GM21737 (cell line): Measurements from ENCODE around the gene CD151.

ENCODE experiments used
- ATAC-seq: cut with Tn5 transposase; IDR thresholded peaks from one replicate; pipeline ENCODE4 v1.9.1; 2021; ENCODE audit warnings: mild to moderate bottlenecking, moderate library complexity; ENCODE audit not compliant: unreplicated experiment

Gene CD151

GRCh38 chr11:813072-813455, 19.7 kb upstream of the CD151 start:
- ATAC-seq: no peak

GRCh38 chr11:813456-814096, 19.2 kb upstream of the CD151 start:
- no peak for ATAC-seq

GRCh38 chr11:815675-816432, 16.9 kb upstream of the CD151 start:
- no peak for ATAC-seq

GRCh38 chr11:816433-816779, 16.3 kb upstream of the CD151 start:
- ATAC-seq: no peak

GRCh38 chr11:818396-819128, 14.2 kb upstream of the CD151 start, which contains the start of gene PNPLA2:
Gene PNPLA2 (plus strand): TSS chr11:818914. CDS start chr11:819719, 805 bp downstream.
- peak; percentile 4 for ATAC-seq

- peak; percentile 49 for ATAC-seq
These were observed 13.4 kb upstream of the CD151 start for GRCh38 chr11:819129-819931.

- peak; percentile 51 for ATAC-seq
These were observed 12.7 kb upstream of the CD151 start for GRCh38 chr11:819943-820649.

GRCh38 chr11:820655-821511, 11.9 kb upstream of the CD151 start:
- no peak for ATAC-seq

- no peak for ATAC-seq
These were observed 11.0 kb upstream of the CD151 start for GRCh38 chr11:821512-822371.

GRCh38 chr11:823441-824291, 9.1 kb upstream of the CD151 start:
- ATAC-seq: no peak

- ATAC-seq: no peak
These were observed 8.4 kb upstream of the CD151 start for GRCh38 chr11:824292-824880.

GRCh38 chr11:824942-825341, 7.8 kb upstream of the CD151 start:
- ATAC-seq: no peak

GRCh38 chr11:825366-826226, 7.2 kb upstream of the CD151 start:
- ATAC-seq: no peak

GRCh38 chr11:826227-826621, 6.5 kb upstream of the CD151 start:
- ATAC-seq: no peak

- no peak for ATAC-seq
These were observed 6.0 kb upstream of the CD151 start for GRCh38 chr11:826836-827145.

- ATAC-seq: peak; percentile 41
These were observed 5.4 kb upstream of the CD151 start for GRCh38 chr11:827146-827896.
